NCI-H524 (cell line): ENCODE results near the gene TRIM51G.
"Not testable (repeated sequence)": the region's sequence is repeated elsewhere in the genome, so short reads cannot be mapped to it uniquely, and the experiment has no call there.

Source experiments
- DNase-seq, 2 experiments: peaks; one replicate each; lab custom pipeline; 2025; lab: John Stamatoyannopoulos, UW

Gene TRIM51G

GRCh38 chr11:48983785-48984184 is at the start of gene TRIM51G:
Gene TRIM51G, minus strand, starts transcription at chr11:48983885. Its CDS starts 2,190 bp downstream, at chr11:48981695.
- not testable (repeated sequence) for DNase-seq

GRCh38 chr11:49028523-49028922 is 44.8 kb upstream of the TRIM51G start, which contains the start of gene TRIM49B:
Gene TRIM49B, plus strand, starts transcription at chr11:49028823. Its CDS starts 2,777 bp downstream, at chr11:49031600.
- DNase-seq = not testable (repeated sequence)

- DNase-seq = not testable (repeated sequence)
Measured at GRCh38 chr11:48968592-48968991, 15.1 kb downstream of the TRIM51G start.

DNA sequence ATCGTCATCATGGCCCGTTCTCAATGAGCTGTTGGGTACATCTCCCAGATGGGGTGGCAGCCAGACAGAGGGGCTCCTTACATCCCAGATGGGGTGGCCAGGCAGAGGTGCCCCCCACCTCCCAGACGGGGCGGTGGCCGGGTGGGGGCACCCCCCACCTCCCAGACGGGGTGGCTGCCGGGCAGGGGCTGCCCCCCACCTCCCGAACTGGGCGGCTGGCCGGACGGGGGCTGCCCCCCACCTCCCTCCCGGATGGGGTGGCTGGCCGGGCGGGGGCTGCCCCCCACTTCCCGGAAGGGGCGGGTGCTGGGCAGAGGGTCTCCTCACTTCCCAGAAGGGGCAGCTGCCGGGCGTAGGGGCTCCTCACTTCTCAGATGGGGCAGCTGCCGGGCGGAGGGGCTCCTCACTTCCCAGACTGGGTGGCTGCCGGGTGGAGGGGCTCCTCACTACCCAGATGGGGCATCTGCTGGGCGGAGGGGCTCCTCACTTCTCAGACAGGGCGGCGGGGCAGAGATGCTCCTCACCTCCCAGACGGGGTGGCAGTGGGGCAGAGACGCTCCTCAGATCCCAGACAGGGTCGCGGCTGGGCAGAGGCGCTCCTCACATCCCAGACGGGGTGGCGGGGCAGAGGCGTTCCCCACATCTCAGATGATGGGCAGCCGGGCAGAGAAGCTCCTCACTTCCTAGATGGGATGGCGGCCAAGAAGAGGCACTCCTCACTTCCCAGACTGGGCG is 28.2 kb downstream of the TRIM51G start:
- DNase-seq = not testable (repeated sequence)

GRCh38 chr11:48945796-48946195 is 37.9 kb downstream of the TRIM51G start:
- not testable (repeated sequence) for DNase-seq
